ENCODE measurements around the gene OR52E5. TPM values are rescaled to one million over a fixed set of nuclear protein-coding genes. Genes with fewer than 3 reads are reported as not detected.

The OR52E5 gene
- total RNA-seq, 4 donors from 2014 or later, result not detected

DNA sequence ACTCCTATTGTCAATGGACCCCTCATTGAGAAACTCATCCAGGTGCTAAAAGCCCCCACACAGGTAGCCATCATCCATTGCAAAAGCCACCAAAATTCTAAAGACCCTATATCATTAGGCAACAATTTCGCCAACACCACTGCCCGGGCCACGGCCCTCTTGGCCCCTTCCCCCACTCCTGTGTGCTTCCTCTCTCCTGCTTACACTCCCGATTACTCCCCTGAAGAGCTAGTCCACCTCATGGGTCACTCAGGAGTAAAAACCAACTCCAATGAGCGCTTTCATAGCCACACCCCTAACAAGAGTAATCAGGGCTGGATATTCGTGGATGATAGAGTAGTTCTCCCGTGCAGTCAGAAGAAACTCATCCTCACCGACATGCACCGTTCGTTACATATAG is 40.1 kb downstream of the OR52E5 start:
- intact Hi-C loops (cut with DNase I; ENCODE audit: low total_unique reads), result no loop called here
- 84 to 90% methylated on average over 10 of the region's 10 CpGs for WGBS, 2 donors
- DNase-seq (ENCODE audit: low spot score in 2 of 2), result no peak

DNA sequence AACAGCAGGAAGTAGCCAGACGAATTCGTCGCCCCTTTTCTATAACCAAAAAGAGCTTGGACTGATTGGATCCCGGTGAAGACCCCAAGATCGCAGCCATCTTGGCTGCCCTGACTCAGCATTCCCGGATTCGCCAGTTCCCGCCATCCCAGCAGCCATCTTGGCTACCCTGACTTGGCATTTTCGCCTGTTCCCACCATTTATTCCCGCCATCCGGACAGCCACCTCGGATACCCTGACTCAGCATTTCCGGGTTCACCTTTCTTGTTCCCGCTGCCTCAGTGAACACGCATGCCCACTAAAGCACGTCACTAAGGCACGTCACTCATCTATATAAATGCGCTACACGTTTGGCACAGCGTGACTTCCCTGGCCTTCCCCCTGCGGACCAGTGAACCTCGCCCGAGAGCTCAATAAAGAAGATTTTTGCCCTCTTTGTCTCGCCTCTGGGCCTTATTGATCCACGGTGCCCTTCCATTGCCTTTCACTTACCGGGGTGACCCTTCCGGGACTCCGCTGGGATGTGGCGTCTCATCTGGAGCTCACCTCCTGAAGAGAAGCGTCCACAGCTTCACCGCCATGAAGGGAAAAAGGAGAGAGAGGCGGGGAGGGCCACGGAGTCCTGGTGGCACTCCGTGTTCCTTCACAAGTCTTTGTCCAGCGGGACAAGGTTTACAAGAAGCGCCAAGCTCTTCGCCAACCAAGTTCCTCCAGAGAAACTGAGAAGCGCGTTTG is 45.0 kb downstream of the OR52E5 start:
- intact Hi-C loops (cut with DNase I; ENCODE audit: low total_unique reads), result no loop called here

More for the DNA sequence above, 40.1 kb downstream of the OR52E5 start:
- no peak for TF ChIP-seq POLR2A (IDR thresholded peaks at IDR 0.05)
- TF ChIP-seq, protein P1, sequence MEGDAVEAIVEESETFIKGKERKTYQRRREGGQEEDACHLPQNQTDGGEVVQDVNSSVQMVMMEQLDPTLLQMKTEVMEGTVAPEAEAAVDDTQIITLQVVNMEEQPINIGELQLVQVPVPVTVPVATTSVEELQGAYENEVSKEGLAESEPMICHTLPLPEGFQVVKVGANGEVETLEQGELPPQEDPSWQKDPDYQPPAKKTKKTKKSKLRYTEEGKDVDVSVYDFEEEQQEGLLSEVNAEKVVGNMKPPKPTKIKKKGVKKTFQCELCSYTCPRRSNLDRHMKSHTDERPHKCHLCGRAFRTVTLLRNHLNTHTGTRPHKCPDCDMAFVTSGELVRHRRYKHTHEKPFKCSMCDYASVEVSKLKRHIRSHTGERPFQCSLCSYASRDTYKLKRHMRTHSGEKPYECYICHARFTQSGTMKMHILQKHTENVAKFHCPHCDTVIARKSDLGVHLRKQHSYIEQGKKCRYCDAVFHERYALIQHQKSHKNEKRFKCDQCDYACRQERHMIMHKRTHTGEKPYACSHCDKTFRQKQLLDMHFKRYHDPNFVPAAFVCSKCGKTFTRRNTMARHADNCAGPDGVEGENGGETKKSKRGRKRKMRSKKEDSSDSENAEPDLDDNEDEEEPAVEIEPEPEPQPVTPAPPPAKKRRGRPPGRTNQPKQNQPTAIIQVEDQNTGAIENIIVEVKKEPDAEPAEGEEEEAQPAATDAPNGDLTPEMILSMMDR (IDR thresholded peaks at IDR 0.05), result no peak
- H3K4me3 ChIP-seq (ENCODE audit: low read depth, poor library complexity, severe bottlenecking), result no peak overlapping the region

DNA sequence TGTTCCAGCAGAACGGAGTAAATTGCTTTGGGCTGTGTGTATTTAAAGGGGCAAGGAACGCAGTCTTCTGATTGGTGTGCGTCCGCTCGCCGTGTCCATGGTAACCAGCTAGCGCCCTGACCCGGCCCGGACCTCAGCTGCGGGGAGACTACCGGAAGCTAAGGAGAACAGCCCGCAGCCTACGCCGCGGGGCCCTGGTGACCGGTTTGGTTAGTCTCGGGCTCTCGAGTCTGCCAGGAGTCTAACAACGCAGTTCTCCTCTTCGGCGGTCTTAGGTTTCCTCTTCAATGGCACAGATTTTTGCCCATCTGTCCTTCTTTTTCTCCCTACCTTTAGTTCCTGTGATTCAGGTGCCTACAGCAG is 45.6 kb downstream of the OR52E5 start:
- TF ChIP-seq, protein P1 (IDR thresholded peaks at IDR 0.05), result no peak
- TF ChIP-seq POLR2A (IDR thresholded peaks at IDR 0.05), result no peak
- no peak overlapping the region for H3K4me3 ChIP-seq (ENCODE audit: low read depth, poor library complexity, severe bottlenecking)
- DNase-seq (ENCODE audit: low spot score in 2 of 2), result no peak
- intact Hi-C loops (cut with DNase I; ENCODE audit: low total_unique reads), result no loop called here
- 78 to 86% methylated on average over 14 to 21 of the region's 21 CpGs for WGBS, 2 donors

More for the DNA sequence above, 45.0 kb downstream of the OR52E5 start:
- no peak overlapping the region for H3K4me3 ChIP-seq (ENCODE audit: low read depth, poor library complexity, severe bottlenecking)
- WGBS, 2 donors, result 90 to 91% methylated on average over 39 of the region's 39 CpGs
- DNase-seq (ENCODE audit: low spot score in 2 of 2), result no peak
- TF ChIP-seq, protein P1 (IDR thresholded peaks at IDR 0.05), result no peak
- TF ChIP-seq POLR2A (IDR thresholded peaks at IDR 0.05), result no peak

DNA sequence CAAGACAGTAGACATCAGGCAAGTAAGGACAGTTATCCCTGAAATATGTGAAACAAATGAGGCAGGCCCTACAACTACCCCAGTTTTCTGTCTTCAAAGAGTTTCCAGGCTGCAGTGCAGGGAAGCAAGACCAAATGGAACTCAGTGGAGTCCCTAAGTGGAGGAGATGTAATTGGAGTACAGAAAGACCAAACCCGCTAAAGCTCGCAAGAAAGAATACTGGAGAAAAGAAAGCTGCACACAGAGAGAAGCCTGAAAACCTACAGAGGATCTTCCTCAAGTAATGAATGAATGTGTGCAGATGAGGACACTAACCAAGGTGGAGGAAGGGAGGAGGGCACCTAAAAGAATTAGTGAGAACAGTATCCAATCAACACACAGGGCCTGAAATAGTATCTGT is 47.7 kb downstream of the OR52E5 start:
- DNase-seq (ENCODE audit: low spot score in 2 of 2), result no peak
- 92 to 96% methylated on average over 2 of the region's 2 CpGs for WGBS, 2 donors
- intact Hi-C loops (cut with DNase I; ENCODE audit: low total_unique reads), result no loop called here
- no peak overlapping the region for H3K4me3 ChIP-seq (ENCODE audit: low read depth, poor library complexity, severe bottlenecking)
- no peak for TF ChIP-seq POLR2A (IDR thresholded peaks at IDR 0.05)
- TF ChIP-seq, protein P1 (IDR thresholded peaks at IDR 0.05), result no peak

DNA sequence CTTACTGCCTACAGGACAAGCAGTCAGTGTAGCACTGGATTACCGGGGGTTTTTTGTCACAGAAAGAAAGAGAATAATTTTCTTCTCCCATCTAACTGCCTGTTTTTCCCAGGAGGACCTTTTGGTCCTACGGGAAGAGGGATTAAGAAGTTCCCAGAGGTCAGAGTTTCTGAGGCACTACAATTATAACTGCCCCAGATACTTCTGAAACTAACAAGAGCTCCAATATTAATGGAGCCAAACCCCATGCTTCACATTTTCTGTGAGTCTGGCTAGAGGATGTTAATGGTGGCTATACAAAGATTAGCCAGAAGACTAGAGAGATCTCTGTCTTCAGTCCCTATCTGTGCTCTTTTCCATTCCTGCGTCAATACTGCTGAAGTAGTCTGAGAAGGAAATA is 48.9 kb downstream of the OR52E5 start, which contains the start of gene OR56A3:
Gene OR56A3, plus strand, starts transcription at position 301 of the 400 bp plus-strand sequence. CDS start 5,096 bp downstream, outside the sequence.
- no peak for DNase-seq (ENCODE audit: low spot score in 2 of 2)
- H3K4me3 ChIP-seq (ENCODE audit: low read depth, poor library complexity, severe bottlenecking), result no peak within 1 kb of the TSS
- intact Hi-C loops (cut with DNase I; ENCODE audit: low total_unique reads), result no loop called here
- 78 to 79% methylated on average over 3 of the region's 3 CpGs for WGBS, 2 donors
- TF ChIP-seq, protein P1 (IDR thresholded peaks at IDR 0.05), result no peak
- TF ChIP-seq POLR2A (IDR thresholded peaks at IDR 0.05), result no peak

Other genes starting within 250 kb of the OR52E5 start
- gene TRIM5, start 208.1 kb upstream of the OR52E5 start, total RNA-seq, result 10 to 100 TPM in 2 of 4 donors, 1 to 10 TPM in 2; 8.3 to 16.1 (median 10.8) TPM
- 10 to 100 TPM in 2 of 4 donors, 1 to 10 TPM in 2; 5.9 to 12.5 (median 9.2) TPM for gene TRIM22, start 203.4 kb upstream of the OR52E5 start, total RNA-seq
- under 1 TPM in 1 of 4 donors, not detected in 3; 0.29 TPM for gene OR56B1, start 156.8 kb upstream of the OR52E5 start, total RNA-seq
- not detected for gene OR52N4, start 139.0 kb upstream of the OR52E5 start, total RNA-seq
- gene OR52N5, start 109.9 kb upstream of the OR52E5 start, total RNA-seq, result not detected
- gene OR52N1, start 101.9 kb upstream of the OR52E5 start, total RNA-seq, result not detected
- not detected for gene OR52N2, start 84.3 kb upstream of the OR52E5 start, total RNA-seq
- gene OR52E6, start 51.3 kb upstream of the OR52E5 start, total RNA-seq, result not detected
- gene OR52E8, start 35.5 kb upstream of the OR52E5 start, total RNA-seq, result not detected
- gene OR52E4, start 12.6 kb upstream of the OR52E5 start, total RNA-seq, result not detected
- not detected for gene OR56A3, start 49.0 kb downstream of the OR52E5 start, total RNA-seq
- under 1 TPM in 1 of 4 donors, not detected in 3; 0.84 TPM for gene OR56A5, start 75.3 kb downstream of the OR52E5 start, total RNA-seq
- under 1 TPM in 1 of 4 donors, not detected in 3; 0.57 TPM for gene OR52L1, start 93.8 kb downstream of the OR52E5 start, total RNA-seq
- under 1 TPM in 2 of 4 donors, not detected in 2; 0.08 to 0.11 TPM for gene OR56A4, start 113.7 kb downstream of the OR52E5 start, total RNA-seq
- gene OR56A1, start 137.6 kb downstream of the OR52E5 start, total RNA-seq, result under 1 TPM in 3 of 4 donors, not detected in 1; 0.10 to 0.19 (median 0.12) TPM
- gene OR56B4, start 214.5 kb downstream of the OR52E5 start, total RNA-seq, result not detected